Gastroesophageal sphincter (tissue), 4 donors: Measurements from ENCODE around the gene EIF3D. TPM values are rescaled to one million over a fixed set of nuclear protein-coding genes. Genes with fewer than 3 reads are reported as not detected.
"Not testable (repeated sequence)": the region's sequence is repeated elsewhere in the genome, so short reads cannot be mapped to it uniquely, and the experiment has no call there.

Experiments
- ATAC-seq: fragments of 150-250 bp; one replicate; pipeline ENCODE4 v1.9.1; 2016; ENCODE audit warnings: mild to moderate bottlenecking, moderate library complexity
- H3K27ac ChIP-seq, 4 donors: fragments of 200-600 bp; sonication (generic) in 3 of 4; 1 replicate in 3 of 4; 2 replicates in 1 of 4; pipeline ENCODE4 v1.5.1; 2016 to 2019
- H3K27me3 ChIP-seq: fragments of 200-600 bp; sonication (generic); one replicate; pipeline ENCODE4 v1.5.1; 2019
- H3K36me3 ChIP-seq, 2 donors: fragments of 200-600 bp; sonication (generic); one replicate each; pipeline ENCODE4 v1.5.1; 2019; ENCODE audit warnings: control low read depth in 1 of 2
- H3K4me1 ChIP-seq, 3 donors: fragments of 200-600 bp; sonication (generic); 1 replicate in 2 of 3; 2 replicates in 1 of 3; pipeline ENCODE4 v1.5.1; 2016 to 2019; ENCODE audit warnings: control low read depth in 2 of 3
- H3K4me3 ChIP-seq, 2 donors: fragments of 200-600 bp; sonication (generic); one replicate each; pipeline ENCODE4 v1.5.1; 2019; ENCODE audit warnings: mild to moderate bottlenecking in 1 of 2, moderate library complexity in 1 of 2
- H3K9me3 ChIP-seq, 3 donors: fragments of 200-600 bp; sonication (generic); one replicate each; pipeline ENCODE4 v1.5.1; 2017 to 2019; ENCODE audit warnings: control low read depth in 2 of 3
- EP300 ChIP-seq: sonication (generic); formaldehyde crosslinking; IDR thresholded peaks from one replicate; pipeline ENCODE4 v1.6.1; 2017; ENCODE audit warnings: antibody characterized with exemption, mild to moderate bottlenecking
- POLR2A ChIP-seq, 2 donors: fragments of 450-650 bp; IDR thresholded peaks; one replicate each; pipeline ENCODE4 v1.6.1; 2017; ENCODE audit warnings: antibody characterized with exemption in 2 of 2, mild to moderate bottlenecking in 2 of 2, moderate library complexity in 1 of 2
- POLR2AphosphoS5 ChIP-seq: sonication (generic); formaldehyde crosslinking; IDR thresholded peaks from one replicate; pipeline ENCODE4 v1.6.1; 2017; ENCODE audit warnings: antibody characterized with exemption
- WGBS, 2 donors: methylation state at CpG; one replicate each; pipeline ENCODE4 v1.1.5; 2018; ENCODE audit warnings: low coverage in 1 of 2; 5-methylcytosine and 5-hydroxymethylcytosine counted together
- total RNA-seq, 4 donors: library from RNA; depleted of rRNA; stranded (reverse); fragments of >200 nt; gene quantifications; one replicate each; pipeline ENCODE4 v1.1.0, GENCODE V29; 2016
- TF ChIP-seq, protein P1 (sequence below), 4 experiments: fragments of 200-600 bp in 2 of 4; fragments of 450-650 bp in 2 of 4; sonication (generic) in 1 of 4; IDR thresholded peaks; one replicate each; pipeline ENCODE4 v1.5.1; 2017 to 2019; ENCODE audit warnings: antibody characterized with exemption in 4 of 4, mild to moderate bottlenecking in 2 of 4, moderate library complexity in 2 of 4

The EIF3D gene
- total RNA-seq, 4 donors from 2014 or later, result 244 to 309 (median 271) TPM

GRCh38 chr22:36538529-36538928, 9.6 kb upstream of the EIF3D start:
- Histone ChIP-seq H3K27me3 (peaks cover 43% of the 10 kb centered on the region), H3K9me3 (no peaks in the 10 kb centered on the region), H3K27ac (no peak overlapping the region), H3K4me1 (no peaks in the 10 kb centered on the region), H3K36me3 (no peaks in the 10 kb centered on the region), H3K4me3 (no peak overlapping the region)
- TF ChIP-seq POLR2A (IDR thresholded peaks at IDR 0.05), result no peak
- TF ChIP-seq EP300, result no peak
- TF ChIP-seq POLR2AphosphoS5, result no peak
- TF ChIP-seq, protein P1, sequence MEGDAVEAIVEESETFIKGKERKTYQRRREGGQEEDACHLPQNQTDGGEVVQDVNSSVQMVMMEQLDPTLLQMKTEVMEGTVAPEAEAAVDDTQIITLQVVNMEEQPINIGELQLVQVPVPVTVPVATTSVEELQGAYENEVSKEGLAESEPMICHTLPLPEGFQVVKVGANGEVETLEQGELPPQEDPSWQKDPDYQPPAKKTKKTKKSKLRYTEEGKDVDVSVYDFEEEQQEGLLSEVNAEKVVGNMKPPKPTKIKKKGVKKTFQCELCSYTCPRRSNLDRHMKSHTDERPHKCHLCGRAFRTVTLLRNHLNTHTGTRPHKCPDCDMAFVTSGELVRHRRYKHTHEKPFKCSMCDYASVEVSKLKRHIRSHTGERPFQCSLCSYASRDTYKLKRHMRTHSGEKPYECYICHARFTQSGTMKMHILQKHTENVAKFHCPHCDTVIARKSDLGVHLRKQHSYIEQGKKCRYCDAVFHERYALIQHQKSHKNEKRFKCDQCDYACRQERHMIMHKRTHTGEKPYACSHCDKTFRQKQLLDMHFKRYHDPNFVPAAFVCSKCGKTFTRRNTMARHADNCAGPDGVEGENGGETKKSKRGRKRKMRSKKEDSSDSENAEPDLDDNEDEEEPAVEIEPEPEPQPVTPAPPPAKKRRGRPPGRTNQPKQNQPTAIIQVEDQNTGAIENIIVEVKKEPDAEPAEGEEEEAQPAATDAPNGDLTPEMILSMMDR (IDR thresholded peaks at IDR 0.05), result no peak
- 34% methylated on average over 6 of the region's 7 CpGs; no CpG with 5 or more reads in 1 of the 2 donors for WGBS, 2 donors
- ATAC-seq, result no peak

DNA sequence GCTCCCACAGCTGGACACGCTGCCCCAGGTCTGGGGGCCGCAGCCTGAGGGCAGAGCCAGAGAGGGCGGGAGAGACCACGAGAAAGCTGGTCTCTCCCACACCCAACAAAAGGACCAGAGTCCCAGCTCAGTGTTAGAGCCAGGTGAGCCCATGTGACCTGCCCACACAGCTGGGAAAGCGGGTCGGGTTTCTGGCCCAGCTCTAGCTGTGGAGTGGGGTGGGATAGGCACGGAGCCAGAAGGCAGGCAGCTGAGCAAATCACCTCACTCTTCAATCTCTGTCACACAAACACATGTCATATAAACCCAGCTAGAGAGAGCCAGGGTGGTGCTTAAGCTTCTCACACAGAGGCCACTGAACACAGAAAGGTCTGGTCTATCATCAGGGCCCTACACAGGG, 7.8 kb upstream of the EIF3D start:
- Histone ChIP-seq H3K27me3 (peaks cover 43% of the 10 kb centered on the region), H3K4me3 (no peak overlapping the region), H3K4me1 (no peaks in the 10 kb centered on the region), H3K9me3 (no peaks in the 10 kb centered on the region), H3K27ac (no peak overlapping the region), H3K36me3 (no peaks in the 10 kb centered on the region)
- no CpG with 5 or more reads among the region's 7 CpGs for WGBS, 2 donors
- TF ChIP-seq, protein P1 (IDR thresholded peaks at IDR 0.05), result no peak
- TF ChIP-seq EP300, result no peak
- no peak for TF ChIP-seq POLR2A (IDR thresholded peaks at IDR 0.05)
- TF ChIP-seq POLR2AphosphoS5, result no peak
- ATAC-seq, result no peak

DNA sequence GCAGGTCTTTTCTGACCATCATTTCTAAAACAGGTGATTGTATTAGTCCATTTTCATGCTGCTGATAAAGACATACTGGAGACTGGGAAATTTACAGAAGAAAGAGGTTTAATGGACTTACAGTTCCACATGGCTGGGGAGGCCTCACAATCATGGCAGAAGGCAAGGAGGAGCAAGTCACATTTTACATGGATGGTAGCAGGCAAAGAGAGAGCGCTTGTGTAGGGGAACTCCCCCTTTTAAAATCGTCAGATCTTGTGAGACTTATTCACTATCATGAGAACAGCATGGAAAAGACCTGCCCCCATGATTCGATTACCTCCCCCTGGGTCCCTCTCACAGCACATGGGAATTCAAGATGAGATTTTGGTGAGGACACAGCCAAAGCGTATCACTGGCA, 4.4 kb upstream of the EIF3D start:
- not testable (repeated sequence) for H3K27ac ChIP-seq, H3K4me3 ChIP-seq, ATAC-seq, H3K4me1 ChIP-seq, H3K9me3 ChIP-seq, H3K36me3 ChIP-seq
- 78 to 84% methylated on average over 3 to 4 of the region's 4 CpGs for WGBS, 2 donors
- H3K27me3 ChIP-seq, result peaks cover 23% of the 10 kb centered on the region

DNA sequence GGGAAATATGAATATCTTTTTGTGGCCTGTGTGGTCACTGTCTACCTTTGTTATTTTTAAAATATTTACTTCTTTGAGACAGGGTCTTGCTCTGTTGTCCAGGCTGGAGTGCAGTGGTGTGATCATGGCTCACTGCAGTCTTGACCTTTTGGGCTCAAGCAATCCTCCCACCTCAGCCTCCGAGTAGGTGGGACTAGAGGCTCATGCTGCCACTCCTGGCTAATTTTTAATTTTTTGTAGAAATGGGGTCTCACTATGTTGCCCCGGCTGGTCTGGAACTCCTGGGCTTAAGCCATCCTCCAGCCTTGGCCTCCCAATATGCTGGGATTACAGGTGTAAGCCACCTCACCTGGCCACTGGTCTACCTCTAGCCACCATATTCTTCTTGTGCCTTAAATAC, 3.5 kb upstream of the EIF3D start:
- Histone ChIP-seq H3K27ac (no peak overlapping the region), H3K4me3 (no peak overlapping the region), H3K9me3 (no peaks in the 10 kb centered on the region), H3K4me1 (peaks cover 0 to 17% (median 5%) of the 10 kb centered on the region in 3 donors), H3K36me3 (peaks cover 0 to under 1% of the 10 kb centered on the region in 2 donors), H3K27me3 (peaks cover 18% of the 10 kb centered on the region)
- TF ChIP-seq POLR2AphosphoS5 (no peak), EP300 (no peak), POLR2A (IDR thresholded peaks at IDR 0.05) (no peak)
- TF ChIP-seq, protein P1 (IDR thresholded peaks at IDR 0.05), result no peak
- no peak for ATAC-seq
- 0 to 67% methylated on average over 1 to 2 of the region's 2 CpGs for WGBS, 2 donors

DNA sequence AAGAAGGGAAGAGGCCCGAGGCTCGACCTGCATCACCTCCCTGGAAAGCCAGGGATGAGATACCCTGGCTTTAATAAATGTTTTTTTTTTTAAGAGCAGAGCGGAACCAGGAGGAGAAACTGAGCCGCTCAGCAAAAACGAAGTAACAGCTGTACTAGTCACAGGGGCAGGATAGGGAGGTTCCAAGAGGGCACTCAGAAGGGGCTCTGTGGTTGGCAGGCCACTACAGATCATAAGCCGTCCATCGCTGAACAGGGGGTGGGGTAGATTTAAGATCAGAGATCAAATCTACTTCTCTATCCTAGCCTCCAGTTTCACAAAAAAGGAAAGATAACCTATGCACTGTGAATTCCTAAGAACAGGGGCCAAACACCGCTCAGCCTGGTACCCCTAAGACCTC, 625 bp downstream of the EIF3D start:
- WGBS, 2 donors, result 6 to 11% methylated on average over 6 to 8 of the region's 8 CpGs
- peaks cover 0 to 27% (median 6%) of the 10 kb centered on the region in 3 donors for H3K4me1 ChIP-seq
- peaks cover 0 to 41% of the 10 kb centered on the region in 2 donors for H3K36me3 ChIP-seq
- H3K27ac ChIP-seq, result peak overlapping the region; percentile 57 to 97 (median 93)
- no peak for TF ChIP-seq POLR2AphosphoS5
- no peak for TF ChIP-seq POLR2A (IDR thresholded peaks at IDR 0.05)
- TF ChIP-seq, protein P1 (IDR thresholded peaks at IDR 0.05), result no peak
- TF ChIP-seq EP300, result no peak
- H3K9me3 ChIP-seq, result no peaks in the 10 kb centered on the region
- ATAC-seq, result no peak
- H3K4me3 ChIP-seq, result peak overlapping the region; percentile 59 to 82
- no peaks in the 10 kb centered on the region for H3K27me3 ChIP-seq
